Measurements from ENCODE around the gene FXYD4. TPM values are rescaled to one million over a fixed set of nuclear protein-coding genes. Genes with fewer than 3 reads are reported as not detected.

FXYD4 gene
- polyA plus RNA-seq, 1 donor (not counting 4 experiments of a cell fraction or from before 2014, with no cell fraction given) = not detected

- Histone ChIP-seq H4K20me1 (ENCODE audit: control insufficient read depth, extremely low read depth, insufficient read depth, low read length) (no peaks in the 10 kb centered on the region), H3K79me2 (ENCODE audit: control insufficient read depth, insufficient read depth, low read length) (no peaks in the 10 kb centered on the region), H3K36me3 (ENCODE audit: control insufficient read depth in 2 of 2, extremely low read depth in 1 of 2, insufficient read depth in 2 of 2, low read length in 2 of 2) (no peaks in the 10 kb centered on the region), H3K27ac (ENCODE audit: control insufficient read depth, insufficient read depth, low read length) (no peak overlapping the region), H3K9me1 (ENCODE audit: control insufficient read depth, extremely low read depth, insufficient read depth, low read length) (no peaks in the 10 kb centered on the region), H3K9ac (ENCODE audit: control insufficient read depth, extremely low read depth, insufficient read depth, low read length) (no peak overlapping the region), H3K4me3 (ENCODE audit: control insufficient read depth in 2 of 3, extremely low read depth in 1 of 3, insufficient read depth in 2 of 3, low read depth in 1 of 3, low read length in 3 of 3) (no peak overlapping the region), H2AFZ (ENCODE audit: control insufficient read depth, low read length) (no peak overlapping the region), H3K4me2 (ENCODE audit: control insufficient read depth, extremely low read depth, insufficient read depth, low read depth, low read length) (no peak overlapping the region), H3K4me1 (ENCODE audit: control insufficient read depth, extremely low read depth, insufficient read depth, low read length) (no peaks in the 10 kb centered on the region), H3K9me3 (ENCODE audit: control insufficient read depth, low read depth, low read length) (no peaks in the 10 kb centered on the region), H3K27me3 (ENCODE audit: control insufficient read depth, extremely low read depth, insufficient read depth, low read length) (no peaks in the 10 kb centered on the region)
- no peak for TF ChIP-seq EZH2 (IDR thresholded peaks at IDR 0.05; ENCODE audit: low read length)
- TF ChIP-seq, protein P1, sequence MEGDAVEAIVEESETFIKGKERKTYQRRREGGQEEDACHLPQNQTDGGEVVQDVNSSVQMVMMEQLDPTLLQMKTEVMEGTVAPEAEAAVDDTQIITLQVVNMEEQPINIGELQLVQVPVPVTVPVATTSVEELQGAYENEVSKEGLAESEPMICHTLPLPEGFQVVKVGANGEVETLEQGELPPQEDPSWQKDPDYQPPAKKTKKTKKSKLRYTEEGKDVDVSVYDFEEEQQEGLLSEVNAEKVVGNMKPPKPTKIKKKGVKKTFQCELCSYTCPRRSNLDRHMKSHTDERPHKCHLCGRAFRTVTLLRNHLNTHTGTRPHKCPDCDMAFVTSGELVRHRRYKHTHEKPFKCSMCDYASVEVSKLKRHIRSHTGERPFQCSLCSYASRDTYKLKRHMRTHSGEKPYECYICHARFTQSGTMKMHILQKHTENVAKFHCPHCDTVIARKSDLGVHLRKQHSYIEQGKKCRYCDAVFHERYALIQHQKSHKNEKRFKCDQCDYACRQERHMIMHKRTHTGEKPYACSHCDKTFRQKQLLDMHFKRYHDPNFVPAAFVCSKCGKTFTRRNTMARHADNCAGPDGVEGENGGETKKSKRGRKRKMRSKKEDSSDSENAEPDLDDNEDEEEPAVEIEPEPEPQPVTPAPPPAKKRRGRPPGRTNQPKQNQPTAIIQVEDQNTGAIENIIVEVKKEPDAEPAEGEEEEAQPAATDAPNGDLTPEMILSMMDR (optimal IDR thresholded peaks at IDR 0.05 in 1 of 3, IDR thresholded peaks at IDR 0.05 in 1 of 3, conservative IDR thresholded peaks at IDR 0.05 in 1 of 3; ENCODE audit: extremely low read depth in 1 of 3, insufficient read depth in 2 of 3, low read length in 3 of 3) = no peak
- DNase-seq (ENCODE audit: low read depth, low spot score) (no peak), FAIRE-seq (no peak)
- dilution Hi-C loops (cut with MboI; ENCODE audit: extremely low pct_ligation_motif_present, low sequenced_read_pairs) = no loop called here
These were observed 37.8 kb upstream of the FXYD4 start for GRCh38 chr10:43333653-43334052.

- DNase-seq (ENCODE audit: low read depth, low spot score) (no peak), FAIRE-seq (no peak)
- dilution Hi-C loops (cut with MboI; ENCODE audit: extremely low pct_ligation_motif_present, low sequenced_read_pairs) = no loop called here
- no peak overlapping the region for H3K9ac ChIP-seq (ENCODE audit: control insufficient read depth, extremely low read depth, insufficient read depth, low read length)
- H3K4me3 ChIP-seq (ENCODE audit: control insufficient read depth in 2 of 3, extremely low read depth in 1 of 3, insufficient read depth in 2 of 3, low read depth in 1 of 3, low read length in 3 of 3) = no peak overlapping the region
- H2AFZ ChIP-seq (ENCODE audit: control insufficient read depth, low read length) = no peak overlapping the region
- H3K36me3 ChIP-seq (ENCODE audit: control insufficient read depth in 2 of 2, extremely low read depth in 1 of 2, insufficient read depth in 2 of 2, low read length in 2 of 2) = no peaks in the 10 kb centered on the region
- H3K4me1 ChIP-seq (ENCODE audit: control insufficient read depth, extremely low read depth, insufficient read depth, low read length) = peaks cover 11% of the 10 kb centered on the region
- H3K9me3 ChIP-seq (ENCODE audit: control insufficient read depth, low read depth, low read length) = no peaks in the 10 kb centered on the region
- H3K9me1 ChIP-seq (ENCODE audit: control insufficient read depth, extremely low read depth, insufficient read depth, low read length) = no peaks in the 10 kb centered on the region
- TF ChIP-seq, protein P1 (optimal IDR thresholded peaks at IDR 0.05 in 1 of 3, IDR thresholded peaks at IDR 0.05 in 1 of 3, conservative IDR thresholded peaks at IDR 0.05 in 1 of 3; ENCODE audit: extremely low read depth in 1 of 3, insufficient read depth in 2 of 3, low read length in 3 of 3) = no peak
- no peak for TF ChIP-seq EZH2 (IDR thresholded peaks at IDR 0.05; ENCODE audit: low read length)
- no peak overlapping the region for H3K27ac ChIP-seq (ENCODE audit: control insufficient read depth, insufficient read depth, low read length)
- no peaks in the 10 kb centered on the region for H3K27me3 ChIP-seq (ENCODE audit: control insufficient read depth, extremely low read depth, insufficient read depth, low read length)
- H4K20me1 ChIP-seq (ENCODE audit: control insufficient read depth, extremely low read depth, insufficient read depth, low read length) = no peaks in the 10 kb centered on the region
- H3K4me2 ChIP-seq (ENCODE audit: control insufficient read depth, extremely low read depth, insufficient read depth, low read depth, low read length) = no peak overlapping the region
- H3K79me2 ChIP-seq (ENCODE audit: control insufficient read depth, insufficient read depth, low read length) = no peaks in the 10 kb centered on the region
These were observed 35.4 kb upstream of the FXYD4 start for GRCh38 chr10:43336061-43336460.
